Right cardiac atrium (tissue), 5 donors: ENCODE measurements around the gene GDPD5. TPM values are rescaled to one million over a fixed set of nuclear protein-coding genes. Genes with fewer than 3 reads are reported as not detected.

Experiments
- ATAC-seq, 2 donors: fragments of 200-7000 bp; cut with Tn5 transposase; one replicate each; pipeline versions ENCODE4 v1.8.0 to v1.9.1; 2020; ENCODE audit warnings: moderate library complexity in 2 of 2, mild to moderate bottlenecking in 1 of 2
- DNase-seq, 3 donors: peaks; one replicate each; pipeline ENCODE4 v3.0.0-alpha.2; 2020
- H3K27ac ChIP-seq: one replicate; pipeline ENCODE4 v1.5.1; 2013; ENCODE audit warnings: mild to moderate bottlenecking, low read length, control low read depth, moderate library complexity
- H3K27me3 ChIP-seq: one replicate; pipeline ENCODE4 v1.6.1; 2013; ENCODE audit not compliant: control insufficient read depth, insufficient read depth
- H3K4me1 ChIP-seq: one replicate; pipeline ENCODE4 v1.6.1; 2013; ENCODE audit warnings: low read length; ENCODE audit not compliant: control insufficient read depth, insufficient read depth
- H3K4me3 ChIP-seq: one replicate; pipeline ENCODE4 v1.5.1; 2013; ENCODE audit warnings: low read length, control low read depth
- H3K9me3 ChIP-seq: one replicate; pipeline ENCODE4 v1.6.1; 2013; ENCODE audit warnings: low read length; ENCODE audit not compliant: control insufficient read depth
- WGBS: extraction: QIAGEN DNeasy Blood & Tissue Kit; methylation state at CpG from one replicate; pipeline ENCODE4 v1.1.7; 2013; 5-methylcytosine and 5-hydroxymethylcytosine counted together
- intact Hi-C, 4 donors: fragments of 100-400 bp; cut with DNase I; formaldehyde crosslinking; loops; one replicate each; pipeline versions ENCODE4 v1.11.0 to v1.14.0; 2022 to 2023
- polyA plus RNA-seq: library from polyadenylated mRNA; stranded (reverse); fragments of 200-250 nt; gene quantifications from one replicate; pipeline ENCODE4 v1.2.3, GENCODE V29; 2013
- total RNA-seq, 4 donors: library from RNA; stranded (reverse); fragmentation: NEBNext Ultra II Directional; extraction: Animal tissue kit (Norgen Biotek cat#: 25700); gene quantifications; one replicate each; pipeline ENCODE4 v1.2.1, GENCODE V29; 2021
- donor health status: healthy with polysubstance abuse.
- donor health status: DM: no; HTN: yes; CAD: no.
- donor health status: DM: no; HTN: no; CAD: no.
- donor health status: DM: no; HTN: yes; CAD: no; lungs with severe emphysema.
- donor health status: DM: yes; HTN: yes; CAD: no.

Gene GDPD5
- total and polyA plus RNA-seq, 5 donors: 5.3 to 8.5 (median 7.8) TPM

GRCh38 chr11:75400146-75400865 lies 125.4 kb downstream of the GDPD5 start:
- DNase-seq (no peak), ATAC-seq (peak in 1 of 2 donors; percentile 11)
- intact Hi-C loops: no loop called here
- no peaks in the 10 kb centered on the region for H3K9me3 ChIP-seq
- H3K4me3 ChIP-seq: peak overlapping the region; percentile 75
- H3K27ac ChIP-seq: peak overlapping the region; percentile 84
- no peaks in the 10 kb centered on the region for H3K4me1 ChIP-seq
- WGBS: 14% methylated on average over 11 of the region's 11 CpGs
- H3K27me3 ChIP-seq: no peaks in the 10 kb centered on the region

- peak; percentile 96 to 98 for ATAC-seq
- Histone ChIP-seq H3K9me3 (no peaks in the 10 kb centered on the region), H3K27me3 (no peaks in the 10 kb centered on the region), H3K27ac (peak within 1 kb of the TSS; percentile 84), H3K4me1 (no peaks in the 10 kb centered on the region), H3K4me3 (peak within 1 kb of the TSS; percentile 75)
- intact Hi-C loops: loop anchor here in 1 of 4 donors (5.0 kb wide), 1 partner anchor 128 kb away; the partner anchor contains the start of gene GDPD5
- WGBS: under 1% methylated on average over 55 of the region's 55 CpGs
- peak; percentile 93 to 97 (median 96) for DNase-seq
Observed at GRCh38 chr11:75399344-75400145, 126.2 kb downstream of the GDPD5 start, which contains the start of gene RPS3. RPS3 (plus strand) TSS chr11:75399518; CDS start chr11:75399548, 30 bp downstream.

- H3K4me1 ChIP-seq: no peaks in the 10 kb centered on the region
- H3K27ac ChIP-seq: no peak overlapping the region
- no peaks in the 10 kb centered on the region for H3K27me3 ChIP-seq
- DNase-seq: no peak
- no peak overlapping the region for H3K4me3 ChIP-seq
- no peak for ATAC-seq
- 72% methylated on average over 8 of the region's 8 CpGs for WGBS
- no peaks in the 10 kb centered on the region for H3K9me3 ChIP-seq
- intact Hi-C loops: loop anchor here in 1 of 4 donors (5.0 kb wide), 1 partner anchor 128 kb away; the partner anchor contains the start of gene GDPD5
Observed at GRCh38 chr11:75398906-75399305, 126.8 kb downstream of the GDPD5 start.

- Histone ChIP-seq H3K27ac (no peak overlapping the region), H3K9me3 (no peaks in the 10 kb centered on the region), H3K4me1 (no peaks in the 10 kb centered on the region), H3K4me3 (no peak overlapping the region), H3K27me3 (no peaks in the 10 kb centered on the region)
- no peak for DNase-seq
- no peak for ATAC-seq
- intact Hi-C loops: loop anchor here in 1 of 4 donors (5.0 kb wide), 1 partner anchor 133 kb away; the partner anchor contains the start of gene GDPD5
- WGBS: 78% methylated on average over 8 of the region's 8 CpGs
Observed at GRCh38 chr11:75394085-75394840, 131.5 kb downstream of the GDPD5 start.

- no peak for DNase-seq
- 82% methylated on average over 7 of the region's 7 CpGs for WGBS
- Histone ChIP-seq H3K27me3 (no peaks in the 10 kb centered on the region), H3K4me1 (peaks cover 2% of the 10 kb centered on the region), H3K4me3 (no peak overlapping the region), H3K9me3 (no peaks in the 10 kb centered on the region), H3K27ac (no peak overlapping the region)
- no peak for ATAC-seq
- intact Hi-C loops: loop anchor here in 2 of 4 donors (5.0 kb wide), 2 partner anchors 137 to 142 kb away; partner anchors contain the start of gene GDPD5 (in 1 of the 2)
Observed at GRCh38 chr11:75389925-75390324, 135.8 kb downstream of the GDPD5 start.

GRCh38 chr11:75389276-75389605 lies 136.5 kb downstream of the GDPD5 start:
- H3K9me3 ChIP-seq: no peaks in the 10 kb centered on the region
- no peaks in the 10 kb centered on the region for H3K27me3 ChIP-seq
- DNase-seq: no peak
- H3K4me1 ChIP-seq: peaks cover 2% of the 10 kb centered on the region
- intact Hi-C loops: loop anchor here in 1 of 4 donors (5.0 kb wide), 1 partner anchor 143 kb away; no protein-coding TSS in a partner anchor
- 75% methylated on average over 11 of the region's 11 CpGs for WGBS
- no peak overlapping the region for H3K4me3 ChIP-seq
- no peak for ATAC-seq
- H3K27ac ChIP-seq: no peak overlapping the region

GRCh38 chr11:75388386-75389275 lies 137.1 kb downstream of the GDPD5 start:
- H3K4me3 ChIP-seq: no peak overlapping the region
- 25% methylated on average over 9 of the region's 9 CpGs for WGBS
- H3K4me1 ChIP-seq: peaks cover 2% of the 10 kb centered on the region
- peak; percentile 47 to 54 for ATAC-seq
- H3K27me3 ChIP-seq: no peaks in the 10 kb centered on the region
- intact Hi-C loops: loop anchor here in 1 of 4 donors (5.0 kb wide), 1 partner anchor 144 kb away; no protein-coding TSS in a partner anchor
- peak; percentile 79 to 83 (median 81) for DNase-seq
- H3K9me3 ChIP-seq: no peaks in the 10 kb centered on the region
- no peak overlapping the region for H3K27ac ChIP-seq

- 71% methylated on average over 3 of the region's 3 CpGs for WGBS
- no peak overlapping the region for H3K27ac ChIP-seq
Observed at GRCh38 chr11:75387736-75388294, 137.9 kb downstream of the GDPD5 start.

GRCh38 chr11:75386942-75387630 lies 138.7 kb downstream of the GDPD5 start:
- intact Hi-C loops: loop anchor here in 1 of 4 donors (5.0 kb wide), 1 partner anchor 145 kb away; no protein-coding TSS in a partner anchor
- Histone ChIP-seq H3K4me3 (no peak overlapping the region), H3K9me3 (no peaks in the 10 kb centered on the region), H3K27ac (no peak overlapping the region), H3K27me3 (no peaks in the 10 kb centered on the region), H3K4me1 (peaks cover 2% of the 10 kb centered on the region)
- no peak for DNase-seq
- ATAC-seq: peak in 1 of 2 donors; percentile 23
- 47% methylated on average over 3 of the region's 3 CpGs for WGBS

More at GRCh38 chr11:75387736-75388294, 137.9 kb downstream of the GDPD5 start:
- no peak for ATAC-seq
- Histone ChIP-seq H3K9me3 (no peaks in the 10 kb centered on the region), H3K4me1 (peaks cover 2% of the 10 kb centered on the region), H3K4me3 (no peak overlapping the region), H3K27me3 (no peaks in the 10 kb centered on the region)
- intact Hi-C loops: loop anchor here in 1 of 4 donors (5.0 kb wide), 1 partner anchor 144 kb away; no protein-coding TSS in a partner anchor
- no peak for DNase-seq
